G401.6 (cell line): Measurements from ENCODE around the gene CNTN5.

Experiments used
- FAIRE-seq: peaks from 2 replicates; lab custom pipeline; 2012; peaks lifted over from hg19 to GRCh38; lab: Jason Lieb, UNC

Gene CNTN5

GRCh38 chr11:99522467-99523173, 501.9 kb downstream of the CNTN5 start:
- no peak for FAIRE-seq

- no peak for FAIRE-seq
Observed at GRCh38 chr11:99531468-99531867, 510.7 kb downstream of the CNTN5 start.

- no peak for FAIRE-seq
Observed at GRCh38 chr11:99534812-99535211, 514.1 kb downstream of the CNTN5 start.

- no peak for FAIRE-seq
Observed at GRCh38 chr11:99535406-99535805, 514.7 kb downstream of the CNTN5 start.

- FAIRE-seq, result no peak
Observed at GRCh38 chr11:99535819-99536218, 515.1 kb downstream of the CNTN5 start.

GRCh38 chr11:99537681-99538080, 516.9 kb downstream of the CNTN5 start:
- no peak for FAIRE-seq

- no peak for FAIRE-seq
Observed at GRCh38 chr11:99545616-99546015, 524.9 kb downstream of the CNTN5 start.

- FAIRE-seq, result no peak
Observed at GRCh38 chr11:99548264-99548663, 527.5 kb downstream of the CNTN5 start.

- no peak for FAIRE-seq
Observed at GRCh38 chr11:99554232-99554903, 533.6 kb downstream of the CNTN5 start.

- no peak for FAIRE-seq
Observed at GRCh38 chr11:99555486-99555885, 534.7 kb downstream of the CNTN5 start.

GRCh38 chr11:99565333-99565732, 544.6 kb downstream of the CNTN5 start:
- FAIRE-seq, result no peak

- no peak for FAIRE-seq
Observed at GRCh38 chr11:99567334-99567956, 546.7 kb downstream of the CNTN5 start.

GRCh38 chr11:99568808-99569207, 548.1 kb downstream of the CNTN5 start:
- FAIRE-seq, result no peak

- no peak for FAIRE-seq
Observed at GRCh38 chr11:99571094-99571493, 550.3 kb downstream of the CNTN5 start.

- FAIRE-seq, result no peak
Observed at GRCh38 chr11:99584830-99585229, 564.1 kb downstream of the CNTN5 start.

GRCh38 chr11:99585606-99586005, 564.9 kb downstream of the CNTN5 start:
- FAIRE-seq, result no peak

GRCh38 chr11:99589771-99590170, 569.0 kb downstream of the CNTN5 start:
- no peak for FAIRE-seq

- no peak for FAIRE-seq
Observed at GRCh38 chr11:99592266-99592665, 571.5 kb downstream of the CNTN5 start.

GRCh38 chr11:99593197-99593596, 572.4 kb downstream of the CNTN5 start:
- FAIRE-seq, result no peak

GRCh38 chr11:99601179-99601578, 580.4 kb downstream of the CNTN5 start:
- no peak for FAIRE-seq

- no peak for FAIRE-seq
Observed at GRCh38 chr11:99614352-99614751, 593.6 kb downstream of the CNTN5 start.

- FAIRE-seq, result no peak
Observed at GRCh38 chr11:99630629-99631028, 609.9 kb downstream of the CNTN5 start.

- no peak for FAIRE-seq
Observed at GRCh38 chr11:99631618-99632017, 610.9 kb downstream of the CNTN5 start.

- no peak for FAIRE-seq
Observed at GRCh38 chr11:99632969-99633368, 612.2 kb downstream of the CNTN5 start.
